ENCODE results near the gene CMC4. TPM values are rescaled to one million over a fixed set of nuclear protein-coding genes. Genes with fewer than 3 reads are reported as not detected.

CMC4 gene
- total RNA-seq, 1 donor from 2014 or later = 25.2 TPM

Other genes with a start within 250 kb of the CMC4 start
- not detected in 2 replicates for gene SMIM9, start 236.5 kb downstream of the CMC4 start, total RNA-seq
- gene F8A1, start 184.8 kb downstream of the CMC4 start, total RNA-seq = 2.4 and 3.7 TPM in 2 replicates
- 4.1 and 9.3 TPM in 2 replicates for gene F8, start 48.4 kb downstream of the CMC4 start, total RNA-seq
- 73.3 and 86.8 TPM in 2 replicates for gene FUNDC2, start 44.3 kb downstream of the CMC4 start, total RNA-seq
- 0.68 and 1.1 TPM in 2 replicates for gene MTCP1, start within 50 bp of the CMC4 start, total RNA-seq
- 8.0 and 9.5 TPM in 2 replicates for gene BRCC3, start 372 bp upstream of the CMC4 start, total RNA-seq
- gene VBP1, start 145.3 kb upstream of the CMC4 start, total RNA-seq = 80.2 and 80.8 TPM in 2 replicates
- 0.16 TPM in 1 of 2 replicates, not detected in the other for gene RAB39B, start 193.4 kb upstream of the CMC4 start, total RNA-seq

All from myocyte (in vitro differentiated cells).